ENCODE measurements around the gene KIF26B.
"Not testable (repeated sequence)": the region's sequence is repeated elsewhere in the genome, so short reads cannot be mapped to it uniquely, and the experiment has no call there.

The KIF26B gene

DNA sequence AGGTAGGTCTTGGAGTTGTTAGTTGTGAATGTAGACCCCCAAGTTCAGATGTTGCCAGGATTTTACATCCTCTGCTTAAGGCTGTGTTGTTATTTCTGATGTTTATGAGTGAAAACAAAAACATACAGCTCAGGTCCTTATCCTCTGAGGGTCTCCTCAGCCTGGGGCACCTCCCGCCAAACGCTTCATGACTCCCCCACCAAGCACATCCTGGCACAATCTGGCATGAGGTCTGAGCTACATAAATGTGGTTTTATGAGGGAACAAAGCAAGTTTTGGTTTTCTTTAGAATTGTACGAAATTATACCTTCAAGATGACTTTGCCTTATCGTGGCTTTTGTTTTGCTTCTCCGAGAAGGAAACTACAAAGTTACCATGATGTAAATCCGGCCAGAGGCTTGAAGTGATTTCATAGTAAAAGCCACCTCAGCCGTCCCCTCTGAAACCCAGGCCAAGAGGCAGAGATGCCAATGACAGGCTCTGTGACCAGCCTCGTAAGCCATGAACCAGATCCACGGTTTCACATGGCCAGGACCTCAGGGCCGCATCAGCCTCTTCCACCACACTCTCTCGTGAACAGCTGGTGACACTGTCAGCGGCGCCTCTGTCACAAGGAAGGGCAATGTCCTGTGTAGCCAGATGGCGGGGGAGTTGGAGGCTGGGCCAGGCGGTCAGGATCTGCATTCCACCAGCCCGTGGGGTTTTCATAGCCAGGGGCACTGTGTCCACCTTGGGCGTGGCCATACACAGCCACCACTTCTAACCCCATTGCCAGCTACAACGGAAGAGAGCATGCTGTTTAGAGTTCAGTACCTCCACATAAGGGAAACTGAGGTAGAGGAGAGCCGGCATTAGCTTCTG is 199.4 kb downstream of the KIF26B start:
- H3K27ac ChIP-seq (ENCODE audit: low read length): no peak overlapping the region
- no peak overlapping the region for H3K4me3 ChIP-seq (ENCODE audit: low read depth in 1 of 2, low read length in 2 of 2)
- no peak overlapping the region for H3K4me2 ChIP-seq (ENCODE audit: insufficient read depth, low read length)
- H4K20me1 ChIP-seq (ENCODE audit: insufficient read depth, low read length): no peaks in the 10 kb centered on the region
- H2AFZ ChIP-seq (ENCODE audit: low read depth, low read length): no peak overlapping the region
- H3K27me3 ChIP-seq (ENCODE audit: insufficient read depth, low read length, poor library complexity): no peaks in the 10 kb centered on the region
- no peaks in the 10 kb centered on the region for H3K79me2 ChIP-seq (ENCODE audit: insufficient read depth, low read length)
- TF ChIP-seq, protein P1, sequence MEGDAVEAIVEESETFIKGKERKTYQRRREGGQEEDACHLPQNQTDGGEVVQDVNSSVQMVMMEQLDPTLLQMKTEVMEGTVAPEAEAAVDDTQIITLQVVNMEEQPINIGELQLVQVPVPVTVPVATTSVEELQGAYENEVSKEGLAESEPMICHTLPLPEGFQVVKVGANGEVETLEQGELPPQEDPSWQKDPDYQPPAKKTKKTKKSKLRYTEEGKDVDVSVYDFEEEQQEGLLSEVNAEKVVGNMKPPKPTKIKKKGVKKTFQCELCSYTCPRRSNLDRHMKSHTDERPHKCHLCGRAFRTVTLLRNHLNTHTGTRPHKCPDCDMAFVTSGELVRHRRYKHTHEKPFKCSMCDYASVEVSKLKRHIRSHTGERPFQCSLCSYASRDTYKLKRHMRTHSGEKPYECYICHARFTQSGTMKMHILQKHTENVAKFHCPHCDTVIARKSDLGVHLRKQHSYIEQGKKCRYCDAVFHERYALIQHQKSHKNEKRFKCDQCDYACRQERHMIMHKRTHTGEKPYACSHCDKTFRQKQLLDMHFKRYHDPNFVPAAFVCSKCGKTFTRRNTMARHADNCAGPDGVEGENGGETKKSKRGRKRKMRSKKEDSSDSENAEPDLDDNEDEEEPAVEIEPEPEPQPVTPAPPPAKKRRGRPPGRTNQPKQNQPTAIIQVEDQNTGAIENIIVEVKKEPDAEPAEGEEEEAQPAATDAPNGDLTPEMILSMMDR (IDR thresholded peaks at IDR 0.05; ENCODE audit: borderline replicate concordance, extremely low read depth, low read length, poor library complexity, severe bottlenecking): no peak
- no peaks in the 10 kb centered on the region for H3K36me3 ChIP-seq (ENCODE audit: insufficient read depth, low read length)
- ATAC-seq (ENCODE audit: insufficient read depth, low read depth): peak; percentile 53; the same call in 1 of the 3 replicates
- DNase-seq: no peak
- H3K4me1 ChIP-seq (ENCODE audit: insufficient read depth, low read length): peaks cover 17% of the 10 kb centered on the region
- no peaks in the 10 kb centered on the region for H3K9me3 ChIP-seq (ENCODE audit: insufficient read depth, low read length, severe bottlenecking)
- H3K9ac ChIP-seq (ENCODE audit: low read depth, low read length): no peak overlapping the region

DNA sequence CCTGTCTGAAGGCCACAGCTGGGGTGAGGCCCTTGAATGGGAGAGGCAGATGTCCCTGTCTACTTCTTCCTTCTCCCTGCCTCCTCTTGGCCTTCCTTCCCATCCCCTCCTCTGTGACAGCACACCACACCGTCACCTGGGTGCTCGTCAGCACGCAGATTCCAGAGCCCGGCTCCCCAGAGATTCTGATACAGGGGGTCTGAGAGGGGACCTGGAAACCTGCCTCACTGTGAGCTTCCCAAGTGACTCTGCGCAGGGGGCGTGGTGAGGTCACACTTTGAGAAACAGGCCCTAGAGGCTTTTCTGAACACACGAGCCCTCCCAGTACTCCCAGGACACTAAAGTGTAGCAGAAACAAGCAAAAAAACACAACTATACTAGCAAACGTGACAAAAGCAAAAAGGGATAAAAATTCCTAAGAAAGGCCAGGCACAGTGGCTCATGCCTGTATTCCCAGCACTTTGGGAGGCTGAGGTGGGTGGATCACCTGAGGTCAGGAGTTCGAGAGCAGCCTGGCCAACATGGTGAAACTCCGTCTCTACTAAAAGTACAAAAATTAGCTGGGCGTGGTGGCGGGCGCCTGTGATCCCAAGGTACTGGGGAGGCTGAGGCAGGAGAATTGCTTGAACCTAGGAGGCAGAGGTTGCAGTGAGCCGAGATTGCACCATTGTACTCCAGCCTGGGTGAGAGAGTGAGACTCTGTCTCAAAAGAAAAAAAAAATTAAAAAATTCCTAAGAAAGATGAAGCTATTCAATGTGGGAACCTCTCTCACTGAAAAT is 201.3 kb downstream of the KIF26B start:
- not testable (repeated sequence) for H4K20me1 ChIP-seq (ENCODE audit: insufficient read depth, low read length); H3K4me2 ChIP-seq (ENCODE audit: insufficient read depth, low read length); H2AFZ ChIP-seq (ENCODE audit: low read depth, low read length); H3K27ac ChIP-seq (ENCODE audit: low read length); ATAC-seq (ENCODE audit: insufficient read depth, low read depth); H3K4me3 ChIP-seq (ENCODE audit: low read depth in 1 of 2, low read length in 2 of 2); H3K27me3 ChIP-seq (ENCODE audit: insufficient read depth, low read length, poor library complexity); H3K9me3 ChIP-seq (ENCODE audit: insufficient read depth, low read length, severe bottlenecking); H3K36me3 ChIP-seq (ENCODE audit: insufficient read depth, low read length); H3K9ac ChIP-seq (ENCODE audit: low read depth, low read length); H3K79me2 ChIP-seq (ENCODE audit: insufficient read depth, low read length); DNase-seq
- peaks cover 17% of the 10 kb centered on the region for H3K4me1 ChIP-seq (ENCODE audit: insufficient read depth, low read length)

DNA sequence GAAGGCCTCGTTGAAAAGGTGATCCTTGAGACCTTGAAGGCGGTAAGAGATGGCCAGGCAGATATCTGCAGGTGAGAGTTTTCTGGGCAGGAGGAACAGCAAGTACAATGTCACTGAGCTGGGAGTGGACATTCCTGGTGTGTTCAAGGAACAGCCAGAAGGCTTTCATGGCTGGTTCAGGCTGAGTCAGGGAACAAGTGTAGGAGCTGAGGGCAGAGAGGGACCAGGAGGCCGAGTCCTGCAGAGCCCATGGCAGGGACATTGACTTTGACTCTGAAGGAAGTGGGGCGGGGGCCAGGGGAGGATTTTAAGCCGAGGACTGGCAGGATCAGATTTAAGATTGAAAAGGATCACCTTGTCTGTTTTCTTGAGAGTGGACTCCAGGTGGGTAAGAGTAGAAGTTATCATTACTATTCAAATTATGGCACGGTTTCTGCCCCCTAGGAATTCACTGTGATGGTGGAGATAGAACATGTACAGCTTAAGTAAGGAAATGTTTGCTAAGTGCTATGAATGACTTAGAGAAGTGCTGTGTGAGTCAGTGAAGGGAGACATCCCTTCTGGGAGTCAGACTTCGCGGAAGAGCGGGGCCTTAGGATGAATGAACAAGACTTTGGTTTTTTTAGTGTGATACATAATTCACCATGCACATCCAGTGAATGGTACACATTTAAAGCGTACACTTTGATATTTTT is 202.3 kb downstream of the KIF26B start:
- no peak for TF ChIP-seq EZH2 (IDR thresholded peaks at IDR 0.05; ENCODE audit: borderline replicate concordance, low read depth, low read length, severe bottlenecking)
- TF ChIP-seq, protein P1 (IDR thresholded peaks at IDR 0.05; ENCODE audit: borderline replicate concordance, extremely low read depth, low read length, poor library complexity, severe bottlenecking): no peak
- Histone ChIP-seq H4K20me1 (ENCODE audit: insufficient read depth, low read length) (no peaks in the 10 kb centered on the region), H3K27me3 (ENCODE audit: insufficient read depth, low read length, poor library complexity) (no peaks in the 10 kb centered on the region), H3K36me3 (ENCODE audit: insufficient read depth, low read length) (no peaks in the 10 kb centered on the region), H3K27ac (ENCODE audit: low read length) (no peak overlapping the region), H3K9ac (ENCODE audit: low read depth, low read length) (no peak overlapping the region), H2AFZ (ENCODE audit: low read depth, low read length) (no peak overlapping the region), H3K79me2 (ENCODE audit: insufficient read depth, low read length) (no peaks in the 10 kb centered on the region), H3K9me3 (ENCODE audit: insufficient read depth, low read length, severe bottlenecking) (no peaks in the 10 kb centered on the region), H3K4me2 (ENCODE audit: insufficient read depth, low read length) (no peak overlapping the region), H3K4me1 (ENCODE audit: insufficient read depth, low read length) (peaks cover 17% of the 10 kb centered on the region), H3K4me3 (ENCODE audit: low read depth in 1 of 2, low read length in 2 of 2) (no peak overlapping the region)
- ATAC-seq (ENCODE audit: insufficient read depth, low read depth) (no peak), DNase-seq (no peak)

DNA sequence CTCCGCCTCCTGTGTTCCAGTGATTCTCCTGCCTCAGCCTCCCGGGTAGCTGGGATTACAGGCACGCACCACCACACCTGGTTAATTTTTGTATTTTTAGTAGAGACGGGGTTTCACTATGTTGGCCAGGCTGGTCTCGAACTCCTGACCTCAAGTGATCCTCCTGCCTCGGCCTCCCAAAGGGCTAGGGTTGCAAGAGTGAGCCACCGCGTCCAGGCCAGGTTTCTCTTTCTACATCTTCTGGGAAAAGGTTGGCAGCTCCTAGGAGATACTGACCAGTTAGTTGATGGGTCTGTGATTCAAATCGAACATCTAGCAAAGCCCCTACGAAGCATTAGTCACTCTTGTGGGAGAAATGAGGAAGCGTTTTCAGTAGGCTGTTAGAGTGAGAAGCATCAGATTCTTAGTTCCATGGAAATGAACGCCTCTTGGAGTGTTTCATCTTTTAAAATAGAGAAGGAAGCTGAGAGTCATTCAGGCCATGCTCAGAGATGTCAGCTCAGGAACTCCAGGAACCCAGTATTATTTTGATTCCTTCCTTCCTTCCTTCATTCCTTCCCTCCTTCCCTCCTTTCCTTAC is 204.4 kb downstream of the KIF26B start:
- not testable (repeated sequence) for H3K27me3 ChIP-seq (ENCODE audit: insufficient read depth, low read length, poor library complexity); H3K79me2 ChIP-seq (ENCODE audit: insufficient read depth, low read length); H3K4me1 ChIP-seq (ENCODE audit: insufficient read depth, low read length); H3K9ac ChIP-seq (ENCODE audit: low read depth, low read length); H3K9me3 ChIP-seq (ENCODE audit: insufficient read depth, low read length, severe bottlenecking); H3K4me2 ChIP-seq (ENCODE audit: insufficient read depth, low read length); DNase-seq; H2AFZ ChIP-seq (ENCODE audit: low read depth, low read length); H4K20me1 ChIP-seq (ENCODE audit: insufficient read depth, low read length); ATAC-seq (ENCODE audit: insufficient read depth, low read depth); H3K4me3 ChIP-seq (ENCODE audit: low read depth in 1 of 2, low read length in 2 of 2); H3K36me3 ChIP-seq (ENCODE audit: insufficient read depth, low read length); H3K27ac ChIP-seq (ENCODE audit: low read length)

All from DND-41 (cell line).